Thyroid gland (tissue), 4 donors: ENCODE data around the gene NR3C2.

Source experiments
- CTCF ChIP-seq, 6 experiments: fragments of 200-600 bp in 3 of 6; fragments of 450-650 bp in 3 of 6; sonication (generic) in 3 of 6; IDR thresholded peaks; one replicate each; pipeline ENCODE4 v1.5.1; 2016 to 2019; ENCODE audit warnings: antibody characterized with exemption in 6 of 6, mild to moderate bottlenecking in 2 of 6, inconsistent platforms in 1 of 6, moderate library complexity in 1 of 6
- POLR2A ChIP-seq, 2 donors: fragments of 450-650 bp; IDR thresholded peaks; one replicate each; pipeline ENCODE4 v1.6.1; 2017; ENCODE audit warnings: antibody characterized with exemption in 2 of 2, mild to moderate bottlenecking in 2 of 2, moderate library complexity in 1 of 2

- TF ChIP-seq CTCF (IDR thresholded peaks at IDR 0.05) (no peak), POLR2A (IDR thresholded peaks at IDR 0.05) (no peak)
These were observed 412.4 kb downstream of the NR3C2 start for GRCh38 chr4:148029781-148030180.
